HEK293 (cell line): ENCODE data around the gene HLF.

Source experiments
- CTCF ChIA-PET: fragments of 350-600 bp; formaldehyde crosslinking; extraction: SDS; loops from one replicate; lab custom pipeline; 2021; ENCODE audit warnings: antibody characterized with exemption; lab: Yijun Ruan, JAX
- POLR2A ChIA-PET: fragments of 300-600 bp; formaldehyde crosslinking; extraction: SDS; loops from one replicate; lab custom pipeline; 2020; ENCODE audit warnings: antibody characterized with exemption, inconsistent platforms; lab: Yijun Ruan, JAX
- H3K27ac ChIP-seq: fragments of 200-500 bp; sonication (Bioruptor generic); 2 replicates; pipeline ENCODE4 v1.5.1; 2014; ENCODE audit warnings: low read depth, low read length, control low read depth, inconsistent platforms; ENCODE audit errors: extremely low read depth
- H3K36me3 ChIP-seq, 2 experiments: fragments of 200-500 bp in 1 of 2; sonication (Bioruptor generic) in 1 of 2; 1 replicate in 1 of 2; 2 replicates in 1 of 2; pipeline ENCODE4 v1.5.1; 2014 to 2017; ENCODE audit warnings: inconsistent platforms in 2 of 2, low read length in 2 of 2; ENCODE audit not compliant: control insufficient read depth in 2 of 2, insufficient read depth in 1 of 2
- H3K4me1 ChIP-seq: fragments of 200-500 bp; sonication (Bioruptor generic); 2 replicates; pipeline ENCODE4 v1.5.1; 2014; ENCODE audit warnings: mild to moderate bottlenecking, low read length, inconsistent platforms; ENCODE audit not compliant: control insufficient read depth, insufficient read depth
- H3K4me3 ChIP-seq: 2 replicates; pipeline ENCODE4 v1.5.1; 2011; ENCODE audit warnings: low read depth, mild to moderate bottlenecking, control low read depth, low read length, moderate library complexity
- H3K9me3 ChIP-seq: fragments of 200-500 bp; sonication (Bioruptor generic); 2 replicates; pipeline ENCODE4 v1.5.1; 2014; ENCODE audit warnings: low read depth, low read length, inconsistent platforms; ENCODE audit not compliant: control insufficient read depth, insufficient read depth
- BCL11A ChIP-seq: fragments of 450-650 bp; formaldehyde crosslinking; IDR thresholded peaks from 2 replicates; pipeline ENCODE4 v1.5.1; 2016; ENCODE audit warnings: low read depth, missing biosample characterization, missing genetic modification characterization
- GLI2 ChIP-seq: fragments of 450-650 bp; formaldehyde crosslinking; IDR thresholded peaks from 2 replicates; pipeline ENCODE4; 2017; ENCODE audit warnings: missing biosample characterization, missing genetic modification characterization, low read depth, borderline replicate concordance
- KLF17 ChIP-seq: fragments of 450-650 bp; formaldehyde crosslinking; IDR thresholded peaks from 2 replicates; pipeline ENCODE4 v1.5.1; 2016; ENCODE audit warnings: missing biosample characterization, missing genetic modification characterization
- TSHZ1 ChIP-seq: fragments of 450-650 bp; formaldehyde crosslinking; IDR thresholded peaks from 2 replicates; pipeline ENCODE4 v1.5.1; 2016; ENCODE audit warnings: missing biosample characterization, missing genetic modification characterization, borderline replicate concordance
- ZBTB17 ChIP-seq: fragments of 450-650 bp; formaldehyde crosslinking; IDR thresholded peaks from 2 replicates; pipeline ENCODE4 v1.5.1; 2016; ENCODE audit warnings: missing biosample characterization, missing genetic modification characterization
- ZBTB49 ChIP-seq: fragments of 450-650 bp; formaldehyde crosslinking; IDR thresholded peaks from 2 replicates; pipeline ENCODE4 v1.5.1; 2016; ENCODE audit warnings: missing biosample characterization, missing genetic modification characterization, low read depth
- ZBTB7A ChIP-seq: fragments of 450-650 bp; formaldehyde crosslinking; IDR thresholded peaks from 2 replicates; pipeline ENCODE4 v1.5.1; 2016; ENCODE audit warnings: low read depth, missing biosample characterization, missing genetic modification characterization
- ZEB2 ChIP-seq: fragments of 450-650 bp; formaldehyde crosslinking; IDR thresholded peaks from 2 replicates; pipeline ENCODE4 v1.5.1; 2016; ENCODE audit warnings: missing biosample characterization, missing genetic modification characterization
- ZNF132 ChIP-seq: fragments of 450-650 bp; formaldehyde crosslinking; IDR thresholded peaks from 2 replicates; pipeline ENCODE4 v1.5.1; 2017; ENCODE audit warnings: missing biosample characterization, missing genetic modification characterization, borderline replicate concordance
- ZNF140 ChIP-seq: fragments of 450-650 bp; formaldehyde crosslinking; IDR thresholded peaks from 2 replicates; pipeline ENCODE4 v1.5.1; 2016; ENCODE audit warnings: missing biosample characterization, missing genetic modification characterization
- ZNF184 ChIP-seq: fragments of 450-650 bp; IDR thresholded peaks from 2 replicates; pipeline ENCODE4 v1.5.1; 2018; ENCODE audit warnings: missing biosample characterization, mild to moderate bottlenecking, missing genetic modification characterization
- ZNF2 ChIP-seq: fragments of 450-650 bp; formaldehyde crosslinking; IDR thresholded peaks from 2 replicates; pipeline ENCODE4 v1.5.1; 2016; ENCODE audit warnings: missing biosample characterization, missing genetic modification characterization
- ZNF221 ChIP-seq: fragments of 450-650 bp; formaldehyde crosslinking; IDR thresholded peaks from 2 replicates; pipeline ENCODE4 v1.5.1; 2017; ENCODE audit warnings: missing biosample characterization, missing genetic modification characterization, borderline replicate concordance
- ZNF37A ChIP-seq: fragments of 450-650 bp; IDR thresholded peaks from 2 replicates; pipeline ENCODE4 v1.5.1; 2018; ENCODE audit warnings: missing biosample characterization, missing genetic modification characterization
- ZNF529 ChIP-seq: fragments of 450-650 bp; formaldehyde crosslinking; IDR thresholded peaks from 2 replicates; pipeline ENCODE4 v1.5.1; 2017; ENCODE audit warnings: missing genetic modification characterization, missing biosample characterization; ENCODE audit not compliant: insufficient replicate concordance
- ZNF530 ChIP-seq: fragments of 450-650 bp; formaldehyde crosslinking; IDR thresholded peaks from 2 replicates; pipeline ENCODE4 v1.5.1; 2016; ENCODE audit warnings: low read depth, missing biosample characterization, missing genetic modification characterization
- ZNF626 ChIP-seq: fragments of 450-650 bp; sonication (Bioruptor Pico); formaldehyde crosslinking; IDR thresholded peaks from 2 replicates; pipeline ENCODE4 v1.5.1; 2018; ENCODE audit warnings: missing biosample characterization, missing genetic modification characterization, inconsistent platforms
- ZSCAN18 ChIP-seq: fragments of 450-650 bp; formaldehyde crosslinking; IDR thresholded peaks from 2 replicates; pipeline ENCODE4 v1.5.1; 2016; ENCODE audit warnings: missing biosample characterization, missing genetic modification characterization

The HLF gene

GRCh38 chr17:55284001-55284884 lies 19.5 kb downstream of the HLF start (continued):
- TF ChIP-seq ZNF140 (tag by site-specific recombination) (no peak), ZNF530 (tag by site-specific recombination) (no peak)

GRCh38 chr17:55284944-55285339 lies 20.2 kb downstream of the HLF start:
- CTCF ChIA-PET: interaction anchor here (1.1 to 2.1 kb wide), 4 partner anchors 10 to 229 kb away, joined by 3 to 6 read pairs (median 6); no protein-coding TSS in a partner anchor
- POLR2A ChIA-PET: no interaction called here
- H3K4me3 ChIP-seq: no peak overlapping the region
- no peaks in the 10 kb centered on the region for H3K4me1 ChIP-seq
- H3K27ac ChIP-seq: no peak overlapping the region
- H3K36me3 ChIP-seq: no peaks in the 10 kb centered on the region
- no peaks in the 10 kb centered on the region; the same call in 1 of the 2 replicates for H3K9me3 ChIP-seq
- no peak for TF ChIP-seq ZBTB7A (tag by site-specific recombination)
- TF ChIP-seq KLF17 (tag by site-specific recombination): no peak
- TF ChIP-seq ZSCAN18 (tag by site-specific recombination): no peak
- TF ChIP-seq ZNF132: no peak
- no peak for TF ChIP-seq TSHZ1
- TF ChIP-seq ZNF2 (tag by site-specific recombination): no peak
- no peak for TF ChIP-seq ZNF529 (tag by site-specific recombination)
- no peak for TF ChIP-seq ZNF626 (tag by site-specific recombination)
- no peak for TF ChIP-seq ZNF221 (tag by site-specific recombination)

- no peak overlapping the region for H3K4me3 ChIP-seq
- no peaks in the 10 kb centered on the region; the same call in 1 of the 2 replicates for H3K9me3 ChIP-seq
- CTCF ChIA-PET: interaction anchor here (0.7 to 2.1 kb wide), 7 partner anchors 9 to 381 kb away, joined by 3 to 6 read pairs (median 3); no protein-coding TSS in a partner anchor
- H3K36me3 ChIP-seq: no peaks in the 10 kb centered on the region
- POLR2A ChIA-PET: no interaction called here
- H3K27ac ChIP-seq: no peak overlapping the region
- no peaks in the 10 kb centered on the region for H3K4me1 ChIP-seq
- TF ChIP-seq ZEB2 (tag by site-specific recombination) (no peak), GLI2 (tag by site-specific recombination) (no peak), KLF17 (tag by site-specific recombination) (no peak), ZBTB17 (tag by site-specific recombination) (no peak), BCL11A (no peak), ZNF37A (tag by site-specific recombination) (no peak), ZNF140 (tag by site-specific recombination) (no peak), ZNF184 (tag by site-specific recombination) (no peak), ZBTB49 (tag by site-specific recombination) (no peak)
Observed at GRCh38 chr17:55285340-55286301, 20.9 kb downstream of the HLF start.
